HS-27A (cell line): ENCODE results near the gene RAP1GAP.
A peak's percentile ranks its signal among the peaks of the same experiment; 100 is the strongest.
"Not testable (repeated sequence)": the region's sequence is repeated elsewhere in the genome, so short reads cannot be mapped to it uniquely, and the experiment has no call there.

Experiments used
- DNase-seq: peaks from one replicate; pipeline ENCODE4 v3.0.0-alpha.2; 2012; ENCODE audit warnings: low read depth, missing footprints

Gene RAP1GAP

DNA sequence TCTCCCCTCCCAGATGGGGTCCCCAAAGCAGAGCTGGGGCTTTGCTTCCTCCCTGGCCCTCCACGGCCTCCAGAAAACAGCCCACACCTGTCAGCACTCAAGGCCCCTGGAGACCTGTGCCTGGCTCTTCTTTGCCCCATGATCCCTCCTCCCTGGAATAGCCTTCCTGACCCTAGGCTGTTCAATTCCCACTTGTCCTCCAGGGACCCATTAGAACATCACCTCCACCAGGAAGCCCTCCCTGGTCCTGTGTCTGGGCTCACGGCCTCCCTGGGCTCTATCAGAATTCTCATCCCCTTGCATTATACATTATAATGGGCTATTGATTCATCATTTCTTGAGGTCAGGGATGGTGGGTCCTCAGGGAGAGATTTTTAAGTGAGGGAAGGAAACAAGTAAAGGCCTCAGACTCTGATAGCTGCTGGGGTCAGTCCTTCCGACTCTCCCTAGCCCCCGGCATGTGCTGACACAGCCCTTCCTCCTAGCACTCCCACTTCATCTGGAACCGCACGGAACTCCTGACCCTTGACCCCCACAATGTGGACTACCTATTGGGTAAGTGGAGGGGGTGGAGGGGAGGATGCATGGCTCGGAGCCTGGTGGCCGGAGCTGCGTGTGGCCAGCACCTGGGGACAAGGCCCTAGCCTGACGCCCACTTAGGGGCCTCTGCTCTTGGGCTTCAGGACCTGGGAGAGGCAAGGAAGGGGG lies 99.2 kb downstream of the RAP1GAP start:
- no peak for DNase-seq

DNA sequence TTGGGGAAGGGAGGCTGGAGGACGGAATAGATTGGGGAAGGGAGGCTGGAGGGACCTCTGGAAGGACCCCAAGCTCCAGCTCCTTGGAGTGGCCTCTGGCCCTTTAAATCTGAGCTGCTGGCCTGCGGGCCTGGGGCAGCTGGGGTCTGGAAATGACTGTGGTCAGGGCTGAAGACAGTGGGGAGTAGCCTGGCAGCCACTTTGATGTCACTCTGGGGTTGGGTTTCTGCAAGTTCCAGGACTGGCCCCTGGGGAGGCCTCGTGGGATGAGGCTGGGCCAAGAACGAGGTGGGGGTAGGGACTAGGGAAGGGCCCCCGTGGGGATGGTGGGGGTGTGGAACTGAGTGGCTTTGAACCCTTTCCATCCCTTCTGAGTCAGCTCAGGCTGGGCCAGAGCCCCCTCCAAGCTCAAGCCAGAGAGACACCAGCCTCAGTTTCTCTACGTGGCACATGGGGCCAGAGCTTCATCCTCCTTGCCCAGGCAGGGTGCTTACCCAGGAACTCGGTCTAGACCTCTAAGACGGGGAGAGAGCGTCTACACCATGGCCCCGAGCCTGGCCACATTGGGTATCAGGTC lies 100.3 kb downstream of the RAP1GAP start:
- no peak for DNase-seq

DNA sequence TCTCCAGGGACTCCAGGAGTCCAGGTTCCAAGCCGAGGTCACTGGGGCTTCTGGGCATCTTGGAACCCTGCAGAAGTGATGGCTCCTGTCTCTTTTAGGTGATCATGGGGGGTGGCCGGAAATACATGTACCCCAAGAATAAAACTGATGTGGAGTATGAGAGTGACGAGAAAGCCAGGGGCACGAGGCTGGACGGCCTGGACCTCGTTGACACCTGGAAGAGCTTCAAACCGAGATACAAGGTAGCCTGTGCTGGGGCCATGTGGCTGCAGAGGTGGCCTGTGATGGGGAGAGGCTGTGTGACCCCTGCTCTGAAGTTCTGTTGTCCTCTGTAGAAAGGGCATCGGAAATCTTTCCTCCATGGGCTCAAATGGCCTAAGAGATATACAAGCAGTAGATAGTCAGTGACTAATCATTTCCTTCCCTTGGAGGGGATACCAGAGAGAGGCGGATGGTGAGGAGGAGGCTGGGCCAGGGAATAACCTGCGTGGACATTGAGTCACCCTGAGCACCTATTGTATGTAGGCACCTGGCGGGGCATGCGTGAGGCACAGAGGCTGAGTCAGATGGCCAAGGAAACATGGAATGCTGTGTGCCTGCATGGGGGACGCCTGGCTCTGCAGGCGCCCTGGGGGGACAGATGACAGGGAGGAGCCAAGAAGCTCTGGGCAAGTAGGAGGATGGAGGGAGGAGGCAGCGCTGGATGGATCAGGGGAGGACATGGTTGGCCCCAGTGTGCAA lies 101.0 kb downstream of the RAP1GAP start:
- DNase-seq, result no peak

DNA sequence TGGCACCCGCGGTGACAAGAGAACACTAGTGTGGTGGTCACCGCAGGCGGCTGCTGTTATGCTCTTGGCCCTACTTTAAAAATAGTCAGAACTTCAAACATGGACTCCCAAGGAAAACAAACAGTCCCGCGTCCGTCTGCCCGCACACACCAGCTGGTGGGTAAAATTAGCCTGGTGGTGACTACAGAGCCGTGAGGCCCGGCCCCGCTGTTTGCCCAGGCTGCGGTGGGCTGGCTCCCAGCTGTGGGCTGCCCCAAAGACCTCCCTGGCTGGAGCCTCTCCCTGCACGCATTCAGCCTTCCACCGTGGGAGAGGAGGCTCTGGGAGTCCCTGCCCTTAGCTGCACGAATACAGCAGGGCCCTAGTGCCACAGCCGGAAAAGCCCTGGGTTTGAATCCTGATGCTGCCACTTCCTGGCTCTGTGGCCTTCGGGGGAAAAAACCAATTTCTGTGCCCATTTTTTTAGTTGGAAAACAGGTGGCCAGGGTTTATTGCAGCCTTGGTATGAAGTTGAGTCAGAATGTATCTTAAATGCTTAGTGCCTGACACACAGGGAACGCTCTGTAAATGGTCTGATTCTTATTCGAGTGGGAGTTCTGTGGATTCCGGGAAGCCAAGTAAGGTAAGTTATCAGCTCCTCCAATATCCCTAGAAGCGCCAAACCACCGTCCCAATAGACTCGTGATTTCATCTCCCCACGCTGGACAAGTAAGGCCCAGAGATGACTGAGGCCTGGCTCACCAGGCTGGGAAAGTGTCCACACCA lies 101.7 kb downstream of the RAP1GAP start:
- peak; percentile 43 for DNase-seq

DNA sequence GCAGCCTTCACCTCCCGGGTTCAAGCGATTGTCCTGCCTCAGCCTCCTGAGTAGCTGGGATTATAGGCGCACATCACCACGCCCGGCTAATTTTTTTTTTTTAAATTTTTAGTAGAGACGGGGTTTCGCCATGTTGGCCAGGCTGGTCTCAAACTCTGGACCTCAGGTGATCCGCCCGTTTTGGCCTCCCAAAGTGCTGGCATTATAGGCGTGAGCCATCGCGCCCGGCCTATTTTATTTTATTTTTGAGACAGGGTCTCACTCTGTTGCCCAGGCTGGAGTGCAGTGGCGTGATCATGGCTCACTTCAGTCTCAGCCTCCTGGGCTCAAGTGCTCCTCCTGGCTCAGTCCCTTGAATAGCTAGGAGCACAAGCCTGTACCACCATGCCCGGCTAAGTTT lies 102.8 kb downstream of the RAP1GAP start:
- not testable (repeated sequence) for DNase-seq

DNA sequence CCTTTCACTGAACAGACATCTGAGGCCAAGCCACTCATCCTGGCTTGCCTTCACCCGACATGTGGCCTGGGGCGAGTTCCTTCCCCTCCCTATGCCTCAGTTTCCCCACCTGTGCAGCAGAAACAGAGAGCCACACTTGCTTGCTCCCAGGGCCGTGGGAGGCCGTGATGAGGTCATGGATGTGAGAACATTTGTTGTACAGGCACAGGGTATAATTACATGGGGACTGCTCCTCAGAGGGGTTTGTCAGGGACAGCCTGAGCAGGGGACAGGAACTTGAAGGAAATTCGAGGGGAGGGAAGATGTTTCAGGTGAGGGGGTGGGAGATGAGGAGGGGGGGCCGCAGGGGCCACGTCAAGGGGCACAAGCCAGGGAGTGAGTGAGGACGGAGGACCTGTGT lies 103.9 kb downstream of the RAP1GAP start:
- DNase-seq, result no peak

DNA sequence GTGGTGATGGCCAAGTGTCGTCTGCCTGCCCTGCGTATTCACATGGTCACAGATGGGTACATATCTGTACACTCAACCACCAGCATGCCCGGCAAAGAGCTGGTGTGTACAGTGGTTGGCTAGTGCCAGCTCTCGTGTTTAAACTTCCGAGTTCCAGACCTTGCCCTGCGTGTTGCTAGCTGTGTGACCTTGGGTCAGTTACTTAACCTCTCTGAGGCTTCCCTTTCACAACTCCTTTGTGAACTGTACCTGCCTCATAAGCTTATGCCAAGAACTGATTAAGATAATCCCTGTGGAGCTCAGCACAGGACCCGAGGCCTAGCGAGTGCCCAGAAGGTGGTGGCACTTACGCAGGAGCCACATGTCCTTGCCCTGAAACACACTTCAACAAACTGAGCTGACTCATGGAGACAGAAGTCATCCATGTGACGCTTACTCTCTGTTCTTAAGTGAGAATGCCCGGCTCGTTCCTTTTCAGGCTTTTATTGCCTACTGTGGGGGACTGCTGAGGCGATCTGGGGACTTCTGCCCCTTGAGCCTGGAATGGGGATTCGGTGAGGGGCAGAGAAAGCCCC lies 104.5 kb downstream of the RAP1GAP start:
- DNase-seq, result no peak

DNA sequence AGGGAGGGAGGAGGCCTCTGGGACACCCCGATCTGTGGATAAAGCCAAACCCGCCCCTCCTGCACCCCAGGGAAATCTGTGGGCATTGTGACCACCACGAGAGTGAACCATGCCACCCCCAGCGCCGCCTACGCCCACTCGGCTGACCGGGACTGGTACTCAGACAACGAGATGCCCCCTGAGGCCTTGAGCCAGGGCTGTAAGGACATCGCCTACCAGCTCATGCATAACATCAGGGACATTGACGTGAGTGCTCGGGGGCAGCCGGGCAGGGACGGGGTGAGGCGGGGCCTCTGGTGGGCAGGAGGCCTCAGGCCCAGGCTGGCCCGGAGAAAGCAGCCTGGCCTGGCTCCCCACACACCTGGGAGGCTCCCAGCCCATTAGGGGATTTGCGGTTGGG lies 105.2 kb downstream of the RAP1GAP start:
- no peak for DNase-seq

DNA sequence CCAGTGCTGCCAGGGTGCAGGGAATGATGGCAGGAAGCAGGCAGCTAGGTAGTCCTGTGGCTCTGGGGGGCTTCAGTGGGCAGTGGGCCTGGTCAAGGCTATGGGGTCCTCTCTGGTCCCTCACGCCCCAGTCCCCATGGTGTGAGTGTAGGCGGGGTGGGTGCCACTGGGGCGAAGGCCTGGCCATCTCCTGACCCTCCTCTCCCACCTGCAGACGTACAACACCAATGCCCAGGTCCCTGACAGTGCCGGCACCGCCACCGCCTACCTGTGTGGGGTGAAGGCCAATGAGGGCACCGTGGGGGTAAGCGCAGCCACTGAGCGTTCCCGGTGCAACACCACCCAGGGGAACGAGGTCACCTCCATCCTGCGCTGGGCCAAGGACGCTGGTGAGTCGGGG lies 106.3 kb downstream of the RAP1GAP start:
- DNase-seq, result no peak

DNA sequence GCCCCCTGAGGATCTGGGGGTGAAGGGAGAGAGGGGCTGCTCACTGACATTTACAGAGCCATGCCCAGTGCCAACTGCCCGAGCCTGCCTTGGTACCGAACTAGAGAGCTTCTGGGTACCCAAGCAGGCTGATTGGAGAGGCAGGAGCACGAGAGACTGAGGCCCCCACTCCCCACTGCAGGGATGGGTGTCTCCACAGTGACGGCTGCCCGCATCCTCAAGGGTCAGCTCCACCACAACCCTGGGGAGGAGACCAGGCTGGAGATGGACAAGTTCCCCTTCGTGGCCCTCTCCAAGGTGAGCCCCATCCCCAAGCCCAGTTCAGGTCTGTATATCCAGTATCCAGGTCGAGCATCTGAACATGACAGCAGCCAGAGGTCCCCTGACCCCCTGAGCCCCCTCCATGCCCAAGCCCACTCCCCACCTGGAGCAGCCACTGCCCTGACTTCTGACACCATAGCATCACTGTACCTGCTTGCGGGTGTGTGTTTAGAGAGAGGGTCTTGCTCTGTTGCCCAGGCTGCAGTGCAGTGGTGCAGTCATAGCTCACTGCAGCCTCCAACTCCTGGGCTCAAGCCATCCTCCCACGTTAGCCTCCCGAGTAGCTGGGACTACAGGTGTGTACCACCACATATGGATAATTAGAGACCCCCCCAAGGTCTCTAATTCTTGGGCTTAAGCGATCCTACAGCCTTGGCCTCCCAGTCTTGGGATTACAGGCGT lies 108.1 kb downstream of the RAP1GAP start:
- no peak for DNase-seq

DNA sequence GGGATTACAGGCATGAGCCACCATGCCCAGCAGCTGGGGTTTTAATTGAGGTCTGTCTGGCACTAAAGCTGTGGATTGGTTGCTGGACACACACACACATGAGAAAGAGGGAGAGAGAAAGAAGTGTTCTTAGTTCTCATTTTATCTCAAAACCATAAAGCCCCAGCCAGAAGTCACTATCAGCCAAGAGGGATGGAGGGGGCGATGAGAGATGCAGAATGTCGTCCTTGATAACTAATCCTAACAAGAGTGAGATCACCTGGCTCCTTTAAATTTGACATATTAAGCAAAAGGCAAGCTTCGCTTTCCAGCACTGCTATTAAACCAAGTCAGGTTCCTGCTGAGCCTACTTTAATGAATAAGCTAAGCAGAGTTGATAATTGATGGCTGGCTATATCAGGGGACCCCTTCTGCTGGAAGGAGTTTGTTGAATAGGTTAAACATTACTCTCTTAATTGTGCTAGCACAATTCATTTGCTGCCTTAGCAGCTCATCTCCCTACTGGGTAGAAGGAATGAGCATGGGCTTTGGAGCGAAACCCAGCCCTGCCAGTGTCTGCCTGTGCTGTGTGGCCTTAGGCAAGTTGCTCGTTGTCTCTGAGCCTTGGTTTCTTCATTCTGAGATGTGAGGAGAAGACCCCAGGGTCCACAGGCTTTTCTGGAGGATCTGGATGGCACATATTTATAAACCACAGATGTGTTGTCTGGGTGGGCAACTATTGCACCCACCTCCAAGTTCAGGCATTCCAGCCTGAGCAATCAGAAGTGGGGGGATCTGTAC lies 109.2 kb downstream of the RAP1GAP start:
- DNase-seq, result no peak

DNA sequence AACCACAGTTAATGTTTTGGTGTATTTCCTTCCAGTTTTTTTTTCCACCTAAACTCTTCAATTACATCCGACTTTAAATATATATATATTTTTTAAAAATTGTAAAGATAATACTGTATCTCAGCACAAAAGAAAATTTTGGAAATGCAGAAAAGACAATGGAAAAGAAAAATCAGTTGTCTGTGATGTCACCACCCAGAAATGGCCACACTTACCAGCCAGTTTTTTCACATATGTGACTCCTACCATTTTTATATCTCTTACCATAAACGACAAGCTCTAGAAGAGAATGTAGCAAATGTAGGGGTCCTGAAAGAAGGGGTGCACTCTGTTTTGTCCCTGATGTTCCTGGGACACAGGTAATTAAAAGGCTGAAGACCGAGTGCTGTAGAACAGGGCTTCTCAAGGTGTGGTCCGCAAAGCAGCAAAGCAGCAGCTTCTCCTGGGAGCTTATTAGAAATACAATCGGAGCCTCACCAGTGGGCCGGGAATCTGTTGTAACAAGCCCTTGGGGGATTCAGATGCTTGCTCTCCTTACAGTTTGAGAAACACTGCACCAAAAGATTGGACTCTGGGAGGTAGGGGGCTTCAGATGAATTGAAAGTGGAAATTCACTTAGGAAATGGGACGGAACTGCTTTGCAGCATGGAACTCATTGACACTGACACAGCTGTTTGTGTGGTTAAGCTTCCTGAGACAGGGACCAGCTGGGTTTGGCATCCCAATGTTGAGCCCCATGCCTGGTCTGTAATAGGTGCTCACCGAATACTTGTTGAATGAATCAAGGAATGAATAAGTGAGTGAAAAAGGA lies 115.8 kb downstream of the RAP1GAP start:
- peak; percentile 74 for DNase-seq

DNA sequence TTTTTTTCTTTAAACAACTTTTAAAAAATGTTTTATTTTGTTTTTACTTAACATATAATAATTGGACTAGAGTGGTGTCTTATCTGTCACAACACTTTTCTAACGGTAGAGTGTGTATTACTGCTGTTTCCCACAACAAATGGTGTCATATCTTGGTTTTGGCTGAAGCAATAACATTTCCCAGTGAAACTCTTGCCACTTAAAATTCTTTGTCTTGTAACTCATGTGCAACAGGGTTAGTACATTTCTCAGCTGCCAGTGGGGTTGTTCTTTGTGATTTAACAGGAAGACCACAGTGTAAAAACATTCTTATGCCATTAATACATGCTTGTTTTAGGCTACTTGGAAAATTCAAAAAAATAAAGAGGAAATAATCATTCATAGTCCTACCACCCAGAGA lies 116.4 kb downstream of the RAP1GAP start:
- DNase-seq, result peak; percentile 77

DNA sequence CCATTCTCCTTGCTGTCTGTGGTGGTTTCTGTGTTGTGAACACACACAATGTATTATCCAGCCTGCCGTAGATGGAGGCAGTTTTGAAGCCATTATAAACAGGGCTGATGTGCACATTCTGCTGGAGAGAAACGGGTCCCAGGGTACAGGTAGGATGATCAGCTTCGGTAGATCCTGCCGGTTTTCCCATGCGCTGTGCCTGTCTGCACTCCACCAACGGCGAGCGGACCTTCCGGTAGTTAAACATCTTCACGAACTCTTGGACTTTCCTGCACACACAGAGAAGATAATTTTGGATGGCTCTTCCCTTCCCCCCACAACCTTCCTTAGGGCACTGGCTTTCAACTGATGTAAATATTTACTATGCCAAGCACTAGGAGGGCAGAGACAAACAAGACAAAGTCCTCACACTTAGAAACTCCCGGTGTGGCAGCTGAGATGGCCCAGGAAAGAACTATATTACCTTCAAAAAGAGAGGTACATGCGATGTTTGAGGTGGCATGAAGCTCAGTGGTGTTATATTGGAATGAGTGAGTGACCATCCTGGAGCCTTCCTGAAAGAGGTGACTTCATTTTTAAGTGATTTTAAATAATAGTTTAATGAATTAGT lies 118.2 kb downstream of the RAP1GAP start:
- no peak for DNase-seq

DNA sequence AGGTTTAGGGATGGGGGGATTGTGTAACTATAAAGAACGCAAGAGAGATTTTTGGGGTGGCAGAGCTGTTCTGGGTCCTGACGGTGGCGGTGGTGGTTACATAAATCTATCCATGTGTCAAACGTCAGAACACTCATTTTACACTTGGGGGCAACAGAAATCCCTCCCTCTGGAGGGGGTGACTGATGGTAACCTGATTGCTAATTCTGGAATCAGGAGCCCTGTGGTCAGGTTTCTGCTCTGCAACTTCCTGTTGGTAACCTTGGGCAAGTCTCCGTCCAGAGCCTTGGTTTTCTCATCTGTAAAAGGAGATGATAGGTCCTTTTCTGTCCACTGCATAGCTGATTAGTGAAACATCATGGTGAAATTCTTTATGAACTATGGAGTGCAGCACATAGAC lies 119.1 kb downstream of the RAP1GAP start:
- DNase-seq, result no peak

DNA sequence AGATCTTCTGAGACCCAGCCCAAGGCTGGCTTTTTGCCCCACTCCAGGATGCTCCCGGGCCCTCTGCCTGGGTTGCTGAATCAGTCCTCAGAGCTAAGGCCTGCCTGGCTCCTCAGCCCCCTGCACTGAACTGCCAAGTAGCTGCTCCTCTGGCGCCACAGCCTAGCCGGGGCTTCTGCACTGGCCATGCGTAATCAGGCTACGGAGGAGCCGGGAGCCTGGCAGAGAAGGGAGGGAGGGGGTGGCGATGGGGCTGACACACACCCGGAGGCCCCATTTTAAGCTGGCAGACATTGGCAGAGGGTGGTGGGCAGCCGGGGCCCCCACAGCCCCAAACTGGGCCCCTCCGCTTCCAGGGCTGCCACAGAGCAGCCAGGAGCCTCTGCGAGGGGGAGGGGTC lies 121.3 kb downstream of the RAP1GAP start:
- DNase-seq, result no peak
